K562 (cell line): ENCODE measurements around the gene SERPING1. TPM values are rescaled to one million over a fixed set of nuclear protein-coding genes. Genes with fewer than 3 reads are reported as not detected.

Source experiments
- ASH1L ChIP-seq: fragments of 450-650 bp; IDR thresholded peaks from 2 replicates; pipeline ENCODE4 v1.6.1; 2018; ENCODE audit warnings: borderline replicate concordance, mild to moderate bottlenecking, low read depth; ENCODE audit not compliant: partially characterized antibody
- GABPA ChIP-seq: fragments of 200-800 bp; sonication (Bioruptor generic); conservative IDR thresholded peaks from 2 replicates; pipeline ENCODE4 v1.6.1; 2016; ENCODE audit warnings: low read depth, missing genetic modification characterization, missing compliant biosample characterization
- SAP30 ChIP-seq: fragments of 200-600 bp; sonication (generic); IDR thresholded peaks from 2 replicates; pipeline ENCODE4 v1.6.1; 2012; ENCODE audit warnings: borderline replicate concordance, low read depth, mild to moderate bottlenecking, moderate library complexity, low read length, control low read depth, inconsistent platforms; ENCODE audit not compliant: insufficient read depth, poor library complexity, severe bottlenecking
- TCF3 ChIP-seq: sonication (generic); formaldehyde crosslinking; IDR thresholded peaks from 2 replicates; pipeline ENCODE4 v1.4.0; 2020; ENCODE audit warnings: mild to moderate bottlenecking, missing genetic modification reagents
- TEAD1 ChIP-seq, 2 experiments: fragments of 450-650 bp in 1 of 2; sonication (generic) in 1 of 2; formaldehyde crosslinking; IDR thresholded peaks; 2 replicates each; pipeline versions ENCODE4 v1.4.0 to v1.8.0; 2020 to 2022; ENCODE audit warnings: mild to moderate bottlenecking in 2 of 2, missing genetic modification reagents in 1 of 2
- ZBTB7A ChIP-seq: IDR thresholded peaks from 2 replicates; pipeline ENCODE4 v1.6.1; 2011; ENCODE audit warnings: low read depth, mild to moderate bottlenecking, low read length, moderate library complexity, borderline replicate concordance; ENCODE audit not compliant: control insufficient read depth
- ZNF764 ChIP-seq: fragments of 250-450 bp; sonication (Bioruptor Pico); IDR thresholded peaks from 2 replicates; pipeline ENCODE4 v1.4.0; 2020; ENCODE audit warnings: low read depth, mild to moderate bottlenecking, moderate library complexity
- polyA plus RNA-seq, 8 experiments: library from polyadenylated mRNA; depleted of rRNA in 4 of 8; stranded (reverse) in 5 of 8; unstranded in 3 of 8; fragments of >200 nt; fragmentation: Nextera tagmentation in 2 of 8; fragmentation: Illumina TruSeq in 1 of 8; extraction: Ambion mirVana in 2 of 8; extraction: Trizol in 1 of 8; gene quantifications; 2 replicates each; pipeline versions ENCODE4 v1.2.1 to v1.2.3, GENCODE V29; 2011 to 2014; ENCODE audit warnings: inconsistent platforms in 1 of 8, missing spikeins in 1 of 8
- total RNA-seq, 7 experiments: library from RNA; depleted of rRNA in 6 of 7; stranded (reverse); fragments of >200 nt in 6 of 7; fragmentation: Illumina TruSeq in 2 of 7; extraction: Trizol in 2 of 7; gene quantifications; 2 replicates each; pipeline versions ENCODE4 v1.2.1 to v1.2.3, GENCODE V29; 2011 to 2021; ENCODE audit warnings: low replicate concordance in 1 of 7
- TF ChIP-seq, protein P1 (sequence below): sonication (generic); formaldehyde crosslinking; IDR thresholded peaks from 2 replicates; pipeline ENCODE4 v1.8.1; 2023; ENCODE audit warnings: mild to moderate bottlenecking, missing genetic modification reagents
- TF ChIP-seq, protein P2 (sequence below): sonication (generic); formaldehyde crosslinking; IDR thresholded peaks from 2 replicates; pipeline ENCODE4 v1.8.1; 2023; ENCODE audit warnings: mild to moderate bottlenecking, missing genetic modification reagents
- TF ChIP-seq, protein P3 (sequence below): fragments of 250-450 bp; sonication (Bioruptor Pico); IDR thresholded peaks from 2 replicates; pipeline ENCODE4 v1.4.0; 2020; ENCODE audit warnings: borderline replicate concordance
- TF ChIP-seq, protein P4 (sequence below), 2 experiments: fragments of 450-650 bp; IDR thresholded peaks; 2 replicates each; pipeline ENCODE4 v1.6.1; 2016; ENCODE audit warnings: mild to moderate bottlenecking in 2 of 2, borderline replicate concordance in 1 of 2, low read depth in 1 of 2, moderate library complexity in 1 of 2

SERPING1 gene
- total and polyA plus RNA-seq, 9 of the 15 experiments (the other 6 are each of a cell fraction or from before 2014, with no cell fraction given): 0.10 to 1.00 (median 0.21) TPM; not detected in 2

- TF ChIP-seq, protein P1, sequence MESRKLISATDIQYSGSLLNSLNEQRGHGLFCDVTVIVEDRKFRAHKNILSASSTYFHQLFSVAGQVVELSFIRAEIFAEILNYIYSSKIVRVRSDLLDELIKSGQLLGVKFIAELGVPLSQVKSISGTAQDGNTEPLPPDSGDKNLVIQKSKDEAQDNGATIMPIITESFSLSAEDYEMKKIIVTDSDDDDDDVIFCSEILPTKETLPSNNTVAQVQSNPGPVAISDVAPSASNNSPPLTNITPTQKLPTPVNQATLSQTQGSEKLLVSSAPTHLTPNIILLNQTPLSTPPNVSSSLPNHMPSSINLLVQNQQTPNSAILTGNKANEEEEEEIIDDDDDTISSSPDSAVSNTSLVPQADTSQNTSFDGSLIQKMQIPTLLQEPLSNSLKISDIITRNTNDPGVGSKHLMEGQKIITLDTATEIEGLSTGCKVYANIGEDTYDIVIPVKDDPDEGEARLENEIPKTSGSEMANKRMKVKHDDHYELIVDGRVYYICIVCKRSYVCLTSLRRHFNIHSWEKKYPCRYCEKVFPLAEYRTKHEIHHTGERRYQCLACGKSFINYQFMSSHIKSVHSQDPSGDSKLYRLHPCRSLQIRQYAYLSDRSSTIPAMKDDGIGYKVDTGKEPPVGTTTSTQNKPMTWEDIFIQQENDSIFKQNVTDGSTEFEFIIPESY: peak; percentile 73; the same call in 1 of the 2 replicates
- no peak for TF ChIP-seq ASH1L
- TF ChIP-seq, protein P2, sequence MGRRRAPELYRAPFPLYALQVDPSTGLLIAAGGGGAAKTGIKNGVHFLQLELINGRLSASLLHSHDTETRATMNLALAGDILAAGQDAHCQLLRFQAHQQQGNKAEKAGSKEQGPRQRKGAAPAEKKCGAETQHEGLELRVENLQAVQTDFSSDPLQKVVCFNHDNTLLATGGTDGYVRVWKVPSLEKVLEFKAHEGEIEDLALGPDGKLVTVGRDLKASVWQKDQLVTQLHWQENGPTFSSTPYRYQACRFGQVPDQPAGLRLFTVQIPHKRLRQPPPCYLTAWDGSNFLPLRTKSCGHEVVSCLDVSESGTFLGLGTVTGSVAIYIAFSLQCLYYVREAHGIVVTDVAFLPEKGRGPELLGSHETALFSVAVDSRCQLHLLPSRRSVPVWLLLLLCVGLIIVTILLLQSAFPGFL (CRISPR knock-in tag): no peak
- TF ChIP-seq, protein P3, sequence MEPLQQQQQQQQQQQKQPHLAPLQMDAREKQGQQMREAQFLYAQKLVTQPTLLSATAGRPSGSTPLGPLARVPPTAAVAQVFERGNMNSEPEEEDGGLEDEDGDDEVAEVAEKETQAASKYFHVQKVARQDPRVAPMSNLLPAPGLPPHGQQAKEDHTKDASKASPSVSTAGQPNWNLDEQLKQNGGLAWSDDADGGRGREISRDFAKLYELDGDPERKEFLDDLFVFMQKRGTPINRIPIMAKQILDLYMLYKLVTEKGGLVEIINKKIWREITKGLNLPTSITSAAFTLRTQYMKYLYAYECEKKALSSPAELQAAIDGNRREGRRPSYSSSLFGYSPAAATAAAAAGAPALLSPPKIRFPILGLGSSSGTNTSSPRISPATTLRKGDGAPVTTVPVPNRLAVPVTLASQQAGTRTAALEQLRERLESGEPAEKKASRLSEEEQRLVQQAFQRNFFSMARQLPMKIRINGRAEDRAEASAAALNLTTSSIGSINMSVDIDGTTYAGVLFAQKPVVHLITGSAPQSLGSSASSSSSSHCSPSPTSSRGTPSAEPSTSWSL: no peak
- TF ChIP-seq TEAD1 (CRISPR knock-in tag; IDR thresholded peaks at IDR 0.05): no peak
- peak; percentile 56 for TF ChIP-seq SAP30
- 0 out of 2 replicates have a peak, but pooled peaks have one; percentile 57 for TF ChIP-seq ZNF764 (CRISPR knock-in tag)
- TF ChIP-seq, protein P4, sequence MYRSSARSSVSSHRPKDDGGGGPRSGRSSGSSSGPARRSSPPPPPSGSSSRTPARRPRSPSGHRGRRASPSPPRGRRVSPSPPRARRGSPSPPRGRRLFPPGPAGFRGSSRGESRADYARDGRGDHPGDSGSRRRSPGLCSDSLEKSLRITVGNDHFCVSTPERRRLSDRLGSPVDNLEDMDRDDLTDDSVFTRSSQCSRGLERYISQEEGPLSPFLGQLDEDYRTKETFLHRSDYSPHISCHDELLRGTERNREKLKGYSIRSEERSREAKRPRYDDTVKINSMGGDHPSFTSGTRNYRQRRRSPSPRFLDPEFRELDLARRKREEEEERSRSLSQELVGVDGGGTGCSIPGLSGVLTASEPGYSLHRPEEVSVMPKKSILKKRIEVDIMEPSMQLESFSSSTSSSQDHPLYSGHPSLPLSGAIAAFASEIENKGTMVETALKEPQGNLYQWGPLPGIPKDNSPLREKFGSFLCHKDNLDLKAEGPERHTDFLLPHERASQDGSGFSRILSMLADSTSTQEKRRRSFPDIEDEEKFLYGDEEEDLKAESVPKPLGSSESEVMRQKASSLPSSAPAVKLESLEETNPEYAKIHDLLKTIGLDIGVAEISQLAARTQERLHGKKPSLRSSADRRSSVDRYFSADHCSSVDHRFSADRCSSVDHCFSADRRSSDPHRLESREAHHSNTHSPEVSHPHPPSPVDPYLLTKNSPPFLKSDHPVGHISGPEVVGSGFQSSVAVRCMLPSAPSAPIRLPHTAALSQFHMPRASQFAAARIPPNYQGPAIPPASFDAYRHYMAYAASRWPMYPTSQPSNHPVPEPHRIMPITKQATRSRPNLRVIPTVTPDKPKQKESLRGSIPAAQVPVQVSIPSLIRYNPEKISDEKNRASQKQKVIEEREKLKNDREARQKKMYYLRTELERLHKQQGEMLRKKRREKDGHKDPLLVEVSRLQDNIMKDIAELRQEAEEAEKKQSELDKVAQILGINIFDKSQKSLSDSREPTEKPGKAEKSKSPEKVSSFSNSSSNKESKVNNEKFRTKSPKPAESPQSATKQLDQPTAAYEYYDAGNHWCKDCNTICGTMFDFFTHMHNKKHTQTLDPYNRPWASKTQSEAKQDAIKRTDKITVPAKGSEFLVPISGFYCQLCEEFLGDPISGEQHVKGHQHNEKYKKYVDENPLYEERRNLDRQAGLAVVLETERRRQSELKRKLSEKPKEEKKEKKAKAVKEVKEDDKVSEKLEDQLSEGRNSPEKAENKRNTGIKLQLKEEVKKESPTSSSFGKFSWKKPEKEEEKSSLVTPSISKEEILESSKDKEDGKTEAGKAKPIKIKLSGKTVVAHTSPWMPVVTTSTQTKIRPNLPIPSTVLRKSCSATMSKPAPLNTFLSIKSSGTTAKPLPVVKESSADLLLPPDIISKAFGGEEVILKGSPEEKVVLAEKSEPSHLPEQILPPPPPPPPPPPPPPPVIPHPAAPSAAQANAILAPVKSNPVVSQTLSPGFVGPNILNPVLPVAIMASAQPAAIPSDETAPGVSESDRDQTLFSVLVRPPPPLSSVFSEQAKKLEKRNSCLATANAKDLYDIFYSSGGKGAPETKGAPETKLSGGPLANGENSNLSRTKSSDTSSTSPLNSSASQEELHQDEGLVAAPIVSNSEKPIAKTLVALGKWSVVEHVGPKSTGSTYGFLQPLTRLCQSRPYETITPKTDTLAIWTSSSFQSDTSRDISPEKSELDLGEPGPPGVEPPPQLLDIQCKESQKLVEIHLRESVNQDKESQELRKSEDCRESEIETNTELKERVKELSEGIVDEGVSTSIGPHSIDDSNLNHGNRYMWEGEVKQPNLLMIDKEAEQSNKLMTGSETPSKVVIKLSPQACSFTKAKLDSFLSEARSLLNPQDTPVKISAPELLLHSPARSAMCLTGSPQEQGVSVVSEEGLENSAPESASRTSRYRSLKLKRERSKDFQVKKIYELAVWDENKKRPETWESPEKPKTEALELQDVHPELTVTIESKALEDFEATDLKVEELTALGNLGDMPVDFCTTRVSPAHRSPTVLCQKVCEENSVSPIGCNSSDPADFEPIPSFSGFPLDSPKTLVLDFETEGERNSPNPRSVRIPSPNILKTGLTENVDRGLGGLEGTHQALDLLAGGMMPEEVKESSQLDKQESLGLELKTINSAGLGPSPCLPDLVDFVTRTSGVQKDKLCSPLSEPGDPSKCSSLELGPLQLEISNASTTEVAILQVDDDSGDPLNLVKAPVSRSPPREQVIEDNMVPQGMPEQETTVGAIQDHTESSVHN (IDR thresholded peaks at IDR 0.05; ENCODE audit: borderline replicate concordance in 1 of 2, low read depth in 1 of 2): no peak
- peak; percentile 45; the same call in 1 of the 2 replicates for TF ChIP-seq ZBTB7A
- TF ChIP-seq GABPA (tag): no peak
- TF ChIP-seq TCF3: no peak; the same call in 1 of the 2 replicates
Measured at GRCh38 chr11:57567515-57568329, 29.8 kb upstream of the SERPING1 start, which contains the start of gene UBE2L6 (continued).
